ENCODE measurements around the gene MIER3. TPM values are rescaled to one million over a fixed set of nuclear protein-coding genes. Genes with fewer than 3 reads are reported as not detected.

Gene MIER3
- total RNA-seq, 1 donor from 2014 or later: 41.3 TPM

DNA sequence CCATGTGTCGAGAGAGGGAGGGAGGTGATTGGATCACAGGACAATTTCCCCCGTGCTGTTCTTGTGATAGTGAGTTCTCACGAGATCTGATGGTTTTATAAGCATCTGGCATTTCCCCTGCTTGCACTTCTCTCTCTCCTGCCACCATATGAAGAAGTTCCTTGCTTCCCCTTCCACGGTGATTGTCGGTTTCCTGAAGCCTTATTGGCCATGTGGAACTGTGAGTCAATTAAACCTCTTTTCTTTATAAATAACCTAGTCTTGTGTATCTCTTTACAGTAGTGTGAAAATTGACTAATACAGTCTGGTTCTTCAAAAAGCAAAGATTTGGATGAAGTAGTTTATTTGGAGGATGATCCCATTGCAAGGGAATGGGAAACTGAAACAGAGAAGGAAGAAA lies 11.3 kb upstream of the MIER3 start:
- Mint-ChIP-seq H3K9me3 (ENCODE audit: unreplicated experiment) (no peaks in the 10 kb centered on the region), H3K4me3 (ENCODE audit: unreplicated experiment) (no peak overlapping the region), H3K4me1 (ENCODE audit: low read depth, unreplicated experiment) (no peaks in the 10 kb centered on the region), H3K36me3 (ENCODE audit: unreplicated experiment) (no peaks in the 10 kb centered on the region), H3K27me3 (ENCODE audit: unreplicated experiment) (no peaks in the 10 kb centered on the region), H3K27ac (ENCODE audit: unreplicated experiment) (no peak overlapping the region)
- TF ChIP-seq, protein P1, sequence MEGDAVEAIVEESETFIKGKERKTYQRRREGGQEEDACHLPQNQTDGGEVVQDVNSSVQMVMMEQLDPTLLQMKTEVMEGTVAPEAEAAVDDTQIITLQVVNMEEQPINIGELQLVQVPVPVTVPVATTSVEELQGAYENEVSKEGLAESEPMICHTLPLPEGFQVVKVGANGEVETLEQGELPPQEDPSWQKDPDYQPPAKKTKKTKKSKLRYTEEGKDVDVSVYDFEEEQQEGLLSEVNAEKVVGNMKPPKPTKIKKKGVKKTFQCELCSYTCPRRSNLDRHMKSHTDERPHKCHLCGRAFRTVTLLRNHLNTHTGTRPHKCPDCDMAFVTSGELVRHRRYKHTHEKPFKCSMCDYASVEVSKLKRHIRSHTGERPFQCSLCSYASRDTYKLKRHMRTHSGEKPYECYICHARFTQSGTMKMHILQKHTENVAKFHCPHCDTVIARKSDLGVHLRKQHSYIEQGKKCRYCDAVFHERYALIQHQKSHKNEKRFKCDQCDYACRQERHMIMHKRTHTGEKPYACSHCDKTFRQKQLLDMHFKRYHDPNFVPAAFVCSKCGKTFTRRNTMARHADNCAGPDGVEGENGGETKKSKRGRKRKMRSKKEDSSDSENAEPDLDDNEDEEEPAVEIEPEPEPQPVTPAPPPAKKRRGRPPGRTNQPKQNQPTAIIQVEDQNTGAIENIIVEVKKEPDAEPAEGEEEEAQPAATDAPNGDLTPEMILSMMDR (IDR thresholded peaks at IDR 0.05; ENCODE audit: partially characterized antibody, unreplicated experiment): no peak
- DNase-seq: no peak

DNA sequence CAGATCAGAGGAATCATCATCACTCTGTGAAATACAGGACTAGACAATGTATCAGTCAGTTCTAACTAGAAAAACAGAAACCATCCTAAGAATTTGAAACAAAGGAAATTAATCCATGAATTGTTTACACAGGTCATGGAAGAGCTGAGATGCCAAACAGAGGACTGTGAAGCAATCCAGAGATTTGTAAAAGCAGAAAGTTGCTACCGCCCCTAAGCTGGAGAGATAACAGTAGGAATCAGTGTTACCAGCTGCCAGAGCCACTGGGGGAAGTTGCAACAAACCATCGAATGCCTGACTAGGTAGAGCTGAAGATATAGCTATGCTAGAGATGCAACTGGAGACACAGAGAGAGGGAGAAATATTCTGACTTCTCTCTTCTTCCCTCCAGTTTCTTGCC lies 10.4 kb upstream of the MIER3 start:
- TF ChIP-seq, protein P1 (IDR thresholded peaks at IDR 0.05; ENCODE audit: partially characterized antibody, unreplicated experiment): no peak

DNA sequence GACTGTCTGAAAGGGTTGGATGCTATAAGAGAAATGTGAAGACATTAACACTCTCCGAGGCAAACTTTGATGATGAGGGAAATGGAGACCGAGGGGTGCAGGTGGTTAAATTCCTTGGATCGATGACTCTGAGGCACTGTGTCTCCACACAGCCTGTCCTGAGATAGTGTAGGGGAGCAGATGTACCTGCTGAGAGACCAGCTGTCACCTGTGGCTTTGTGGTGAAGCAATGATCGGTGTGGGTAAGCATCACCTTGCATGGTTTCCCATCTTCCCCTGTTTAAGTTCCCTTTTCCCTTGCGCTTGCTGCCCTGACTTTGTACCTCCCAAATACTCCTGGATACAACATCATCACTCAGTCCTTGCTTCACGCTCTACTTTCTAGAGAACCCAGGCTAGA lies 9.8 kb upstream of the MIER3 start:
- Mint-ChIP-seq H3K27ac (ENCODE audit: unreplicated experiment) (no peak overlapping the region), H3K36me3 (ENCODE audit: unreplicated experiment) (no peaks in the 10 kb centered on the region), H3K4me1 (ENCODE audit: low read depth, unreplicated experiment) (no peaks in the 10 kb centered on the region), H3K9me3 (ENCODE audit: unreplicated experiment) (no peaks in the 10 kb centered on the region), H3K27me3 (ENCODE audit: unreplicated experiment) (no peaks in the 10 kb centered on the region), H3K4me3 (ENCODE audit: unreplicated experiment) (no peak overlapping the region)
- TF ChIP-seq, protein P1 (IDR thresholded peaks at IDR 0.05; ENCODE audit: partially characterized antibody, unreplicated experiment): no peak
- DNase-seq: no peak

More for the DNA sequence above, 10.4 kb upstream of the MIER3 start:
- DNase-seq: no peak
- Mint-ChIP-seq H3K4me3 (ENCODE audit: unreplicated experiment) (no peak overlapping the region), H3K27ac (ENCODE audit: unreplicated experiment) (no peak overlapping the region), H3K4me1 (ENCODE audit: low read depth, unreplicated experiment) (no peaks in the 10 kb centered on the region), H3K9me3 (ENCODE audit: unreplicated experiment) (no peaks in the 10 kb centered on the region), H3K27me3 (ENCODE audit: unreplicated experiment) (no peaks in the 10 kb centered on the region), H3K36me3 (ENCODE audit: unreplicated experiment) (no peaks in the 10 kb centered on the region)

DNA sequence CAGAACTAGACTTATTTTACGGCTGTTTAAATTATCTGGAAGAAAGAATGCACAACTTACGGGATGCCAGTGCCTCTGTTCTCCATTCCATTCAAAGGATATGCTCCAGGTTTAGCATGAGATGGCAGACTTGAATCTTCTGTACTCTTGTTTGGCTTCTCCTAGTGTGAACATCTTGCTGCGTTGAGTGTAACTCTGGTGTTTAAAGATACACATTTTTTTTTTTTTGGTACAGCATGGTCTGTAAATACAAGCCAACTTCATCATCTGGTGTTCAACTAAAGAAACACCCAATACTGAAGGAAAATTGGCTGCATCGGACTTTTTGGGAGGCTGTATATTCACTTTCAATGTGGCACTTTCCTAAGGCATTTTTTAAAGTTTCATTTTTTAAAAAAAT lies 7.4 kb upstream of the MIER3 start:
- TF ChIP-seq, protein P1 (IDR thresholded peaks at IDR 0.05; ENCODE audit: partially characterized antibody, unreplicated experiment): no peak

DNA sequence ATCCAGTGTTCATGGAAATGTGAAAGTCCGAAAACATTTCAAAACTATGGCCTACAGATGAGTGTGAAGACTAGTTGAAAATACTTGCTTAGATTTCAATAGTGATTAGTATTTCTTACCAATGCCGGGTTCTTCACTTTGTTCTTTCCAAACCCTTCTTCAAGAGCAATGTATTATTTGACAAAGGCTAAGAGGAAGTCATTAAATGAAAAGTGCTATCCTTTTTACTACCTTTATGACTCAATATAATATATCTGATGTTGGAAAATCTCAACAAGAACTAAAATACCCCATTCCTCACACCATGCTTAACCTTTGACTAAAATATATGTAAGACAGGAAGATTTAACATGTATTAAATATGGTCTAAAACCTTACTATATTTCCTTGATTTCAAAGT lies 6.7 kb upstream of the MIER3 start:
- no peaks in the 10 kb centered on the region for H3K36me3 Mint-ChIP-seq (ENCODE audit: unreplicated experiment)
- TF ChIP-seq, protein P1 (IDR thresholded peaks at IDR 0.05; ENCODE audit: partially characterized antibody, unreplicated experiment): no peak
- no peaks in the 10 kb centered on the region for H3K4me1 Mint-ChIP-seq (ENCODE audit: low read depth, unreplicated experiment)
- no peak overlapping the region for H3K4me3 Mint-ChIP-seq (ENCODE audit: unreplicated experiment)
- no peaks in the 10 kb centered on the region for H3K27me3 Mint-ChIP-seq (ENCODE audit: unreplicated experiment)
- H3K27ac Mint-ChIP-seq (ENCODE audit: unreplicated experiment): no peak overlapping the region
- H3K9me3 Mint-ChIP-seq (ENCODE audit: unreplicated experiment): no peaks in the 10 kb centered on the region
- no peak for DNase-seq

More for the DNA sequence above, 7.4 kb upstream of the MIER3 start:
- H3K36me3 Mint-ChIP-seq (ENCODE audit: unreplicated experiment): no peaks in the 10 kb centered on the region
- no peaks in the 10 kb centered on the region for H3K9me3 Mint-ChIP-seq (ENCODE audit: unreplicated experiment)
- DNase-seq: no peak
- no peak overlapping the region for H3K27ac Mint-ChIP-seq (ENCODE audit: unreplicated experiment)
- H3K27me3 Mint-ChIP-seq (ENCODE audit: unreplicated experiment): no peaks in the 10 kb centered on the region
- H3K4me1 Mint-ChIP-seq (ENCODE audit: low read depth, unreplicated experiment): no peaks in the 10 kb centered on the region
- no peak overlapping the region for H3K4me3 Mint-ChIP-seq (ENCODE audit: unreplicated experiment)
